GM23338 (cell line): Measurements from ENCODE around the gene CNDP1. TPM values are rescaled to one million over a fixed set of nuclear protein-coding genes. Genes with fewer than 3 reads are reported as not detected.

Source experiments
- ATAC-seq: fragments of 200-7000 bp; cut with Tn5 transposase; 3 replicates; pipeline ENCODE4 v1.9.1; 2020
- DNase-seq: peaks from one replicate; pipeline ENCODE4 v3.0.0-alpha.2; 2015; ENCODE audit warnings: low spot score
- H2AFZ ChIP-seq: fragments of 200-600 bp; sonication (generic); 2 replicates; pipeline ENCODE4 v1.8.0; 2016; ENCODE audit warnings: antibody characterized with exemption, mild to moderate bottlenecking, moderate library complexity
- H3F3A ChIP-seq: fragments of 200-600 bp; sonication (generic); replicated peaks from 2 replicates; pipeline ENCODE4 v1.8.0; 2017; ENCODE audit warnings: antibody characterized with exemption, mixed run types, low read depth
- H3K27ac ChIP-seq: fragments of 200-600 bp; sonication (generic); 2 replicates; pipeline ENCODE4 v1.6.1; 2016; ENCODE audit warnings: low read depth
- H3K27me3 ChIP-seq: fragments of 200-600 bp; sonication (generic); 2 replicates; pipeline ENCODE4 v1.8.0; 2016; ENCODE audit warnings: mild to moderate bottlenecking, mixed run types, moderate library complexity; ENCODE audit not compliant: insufficient read depth
- H3K36me3 ChIP-seq: fragments of 200-600 bp; sonication (generic); 2 replicates; pipeline ENCODE4 v1.8.0; 2016; ENCODE audit warnings: mild to moderate bottlenecking; ENCODE audit not compliant: insufficient read depth
- H3K4me1 ChIP-seq: fragments of 200-600 bp; sonication (generic); 2 replicates; pipeline ENCODE4 v1.8.0; 2016; ENCODE audit warnings: mild to moderate bottlenecking, moderate library complexity; ENCODE audit not compliant: insufficient read depth
- H3K4me2 ChIP-seq: fragments of 200-600 bp; sonication (generic); 2 replicates; pipeline ENCODE4 v1.7.1; 2017; ENCODE audit warnings: mixed run types
- H3K4me3 ChIP-seq: fragments of 200-600 bp; sonication (generic); 2 replicates; pipeline ENCODE4 v1.6.1; 2016; ENCODE audit warnings: mixed run types
- H3K79me2 ChIP-seq: fragments of 200-600 bp; sonication (generic); replicated peaks from 2 replicates; pipeline ENCODE4 v1.8.0; 2017; ENCODE audit warnings: mild to moderate bottlenecking; ENCODE audit not compliant: insufficient read depth
- H3K9me2 ChIP-seq: fragments of 200-600 bp; sonication (generic); 2 replicates; pipeline ENCODE4 v1.8.0; 2017; ENCODE audit not compliant: insufficient read depth
- H4K20me1 ChIP-seq: fragments of 200-600 bp; sonication (generic); replicated peaks from 2 replicates; pipeline ENCODE4 v1.8.0; 2017; ENCODE audit warnings: mild to moderate bottlenecking; ENCODE audit not compliant: insufficient read depth
- H3K27ac Mint-ChIP-seq: 2 replicates; pipeline ENCODE4 v1.8.0; 2020; ENCODE audit warnings: inconsistent platforms, mild to moderate bottlenecking, moderate library complexity, mixed read lengths
- H3K27me3 Mint-ChIP-seq: 3 replicates; pipeline ENCODE4 v1.8.0; 2022; ENCODE audit warnings: low read depth, mild to moderate bottlenecking, moderate library complexity, mixed read lengths, inconsistent platforms; ENCODE audit not compliant: insufficient read depth, poor library complexity
- H3K36me3 Mint-ChIP-seq: 3 replicates; pipeline ENCODE4 v1.8.0; 2021; ENCODE audit warnings: low read depth, mild to moderate bottlenecking, inconsistent platforms, moderate library complexity, mixed read lengths
- H3K4me1 Mint-ChIP-seq: 3 replicates; pipeline ENCODE4 v1.8.0; 2020; ENCODE audit warnings: mild to moderate bottlenecking, inconsistent platforms, mixed read lengths
- H3K4me3 Mint-ChIP-seq: 3 replicates; pipeline ENCODE4 v1.8.0; 2021; ENCODE audit warnings: moderate library complexity, mild to moderate bottlenecking, inconsistent platforms, mixed read lengths
- H3K9me3 Mint-ChIP-seq: 3 replicates; pipeline ENCODE4 v1.8.0; 2020; ENCODE audit warnings: moderate library complexity, mild to moderate bottlenecking, inconsistent platforms, mixed read lengths
- CREB1 ChIP-seq: fragments of 250-450 bp; sonication (Bioruptor Pico); IDR thresholded peaks from 2 replicates; pipeline ENCODE4 v1.5.0; 2020; ENCODE audit warnings: low read depth, mild to moderate bottlenecking, moderate library complexity
- CTCF ChIP-seq, 2 experiments: fragments of 200-600 bp in 1 of 2; sonication (generic) in 1 of 2; conservative IDR thresholded peaks; 2 replicates each; pipeline versions ENCODE4 v1.5.1 to v1.6.1; 2016 to 2017; ENCODE audit warnings: antibody characterized with exemption in 2 of 2, low read depth in 2 of 2, mild to moderate bottlenecking in 2 of 2, moderate library complexity in 1 of 2
- EZH2 ChIP-seq: fragments of 200-600 bp; sonication (generic); IDR thresholded peaks from one replicate; pipeline ENCODE4 v1.8.0; 2017; ENCODE audit warnings: antibody characterized with exemption, mild to moderate bottlenecking, low read depth; ENCODE audit not compliant: unreplicated experiment
- EZH2phosphoT487 ChIP-seq: fragments of 200-600 bp; sonication (generic); IDR thresholded peaks from one replicate; pipeline ENCODE4 v1.8.1; 2018; ENCODE audit warnings: antibody characterized with exemption; ENCODE audit not compliant: unreplicated experiment
- JUNB ChIP-seq: IDR thresholded peaks from one replicate; pipeline ENCODE4 v1.6.1; 2016; ENCODE audit warnings: antibody characterized with exemption; ENCODE audit not compliant: unreplicated experiment
- POLR2AphosphoS5 ChIP-seq: IDR thresholded peaks from 2 replicates; pipeline ENCODE4 v1.6.1; 2016; ENCODE audit warnings: antibody characterized with exemption, low read depth
- REST ChIP-seq: IDR thresholded peaks from one replicate; pipeline ENCODE4 v1.6.1; 2018; ENCODE audit warnings: antibody characterized with exemption; ENCODE audit not compliant: unreplicated experiment
- STAT1 ChIP-seq: IDR thresholded peaks from one replicate; pipeline ENCODE4 v1.6.1; 2016; ENCODE audit warnings: antibody characterized with exemption; ENCODE audit not compliant: unreplicated experiment
- ZNF114 ChIP-seq: fragments of 250-450 bp; sonication (Bioruptor Pico); IDR thresholded peaks from 2 replicates; pipeline ENCODE4 v1.5.0; 2020; ENCODE audit warnings: mild to moderate bottlenecking, moderate library complexity
- ZNF331 ChIP-seq: fragments of 250-450 bp; sonication (Bioruptor Pico); IDR thresholded peaks from 2 replicates; pipeline ENCODE4 v1.5.0; 2020; ENCODE audit warnings: low read depth, mild to moderate bottlenecking, moderate library complexity
- ZNF462 ChIP-seq: fragments of 250-450 bp; sonication (Bioruptor Pico); IDR thresholded peaks from 2 replicates; pipeline ENCODE4 v1.5.0; 2020; ENCODE audit warnings: mild to moderate bottlenecking, moderate library complexity
- polyA plus RNA-seq: library from polyadenylated mRNA; unstranded; fragments of >200 nt; fragmentation: Nextera tagmentation; extraction: Ambion mirVana; gene quantifications from 2 replicates; pipeline ENCODE4 v1.2.1, GENCODE V29; 2016
- total RNA-seq: library from RNA; depleted of rRNA; stranded (reverse); fragments of >200 nt; shearing (Covaris generic); gene quantifications from 2 replicates; pipeline ENCODE4 v1.2.3, GENCODE V29; 2014

CNDP1 gene
- total and polyA plus RNA-seq, 2 experiments from 2014 or later, result 0.03 to 0.11 TPM

GRCh38 chr18:74505776-74506175 is 28.5 kb upstream of the CNDP1 start (continued):
- no peak for TF ChIP-seq EZH2
- TF ChIP-seq CTCF (conservative IDR thresholded peaks at IDR 0.05; ENCODE audit: low read depth in 2 of 2), result no peak
- no peak for TF ChIP-seq EZH2phosphoT487
- TF ChIP-seq REST, result no peak
- no peak for TF ChIP-seq JUNB
- no peak for TF ChIP-seq STAT1
- no peak for TF ChIP-seq ZNF114 (CRISPR knock-in tag)
- no peak for TF ChIP-seq ZNF331

- Histone ChIP-seq H3K27ac (no peak overlapping the region), H3K4me1 (no peaks in the 10 kb centered on the region; the same call in 1 of the 2 replicates), H3F3A (no peaks in the 10 kb centered on the region), H3K4me2 (no peak overlapping the region), H3K9me2 (no peaks in the 10 kb centered on the region), H2AFZ (no peak overlapping the region), H4K20me1 (peaks cover 14% of the 10 kb centered on the region), H3K36me3 (peaks cover 56% of the 10 kb centered on the region), H3K79me2 (peaks cover 12% of the 10 kb centered on the region; the same call in 1 of the 2 replicates), H3K4me3 (no peak overlapping the region), H3K27me3 (no peaks in the 10 kb centered on the region)
- peaks cover 92% of the 10 kb centered on the region for H3K36me3 Mint-ChIP-seq
- peaks cover 2% of the 10 kb centered on the region for H3K27me3 Mint-ChIP-seq
- no peaks in the 10 kb centered on the region for H3K9me3 Mint-ChIP-seq
- H3K27ac Mint-ChIP-seq, result peak overlapping the region; percentile 65
- H3K4me1 Mint-ChIP-seq, result peaks cover 28% of the 10 kb centered on the region
- H3K4me3 Mint-ChIP-seq, result peak overlapping the region; percentile 31; the same call in 1 of the 3 replicates
- ATAC-seq (peak; percentile 32; the same call in 2 of the 3 replicates), DNase-seq (no peak)
- TF ChIP-seq ZNF331 (no peak), CREB1 (CRISPR knock-in tag) (no peak), EZH2 (no peak), ZNF462 (CRISPR knock-in tag) (no peak), STAT1 (no peak), POLR2AphosphoS5 (no peak)
These were observed 27.7 kb upstream of the CNDP1 start for GRCh38 chr18:74506448-74507084.
